Limb (tissue), 2 donors: ENCODE results near the gene AFAP1L1.

Source experiments
- DNase-seq, 2 donors: peaks; one replicate each; pipeline ENCODE4 v3.0.0-alpha.2; 2016; ENCODE audit errors: extremely low spot score in 2 of 2

Gene AFAP1L1

GRCh38 chr5:149271716-149272563 is at the start of gene AFAP1L1:
Gene AFAP1L1 (plus strand): TSS chr5:149271859. CDS start chr5:149271969, 110 bp downstream.
- DNase-seq: peak; percentile 32 to 66

- DNase-seq: no peak
These were observed 48.4 kb upstream of the AFAP1L1 start for GRCh38 chr5:149223081-149223848.

- no peak for DNase-seq
These were observed 47.4 kb upstream of the AFAP1L1 start for GRCh38 chr5:149224282-149224681.

- DNase-seq: no peak
These were observed 44.4 kb upstream of the AFAP1L1 start for GRCh38 chr5:149227168-149227826.

- peak in 1 of 2 donors; percentile 71 for DNase-seq
These were observed 42.9 kb upstream of the AFAP1L1 start for GRCh38 chr5:149228618-149229297.

GRCh38 chr5:149229298-149229937 is 42.2 kb upstream of the AFAP1L1 start:
- DNase-seq: peak in 1 of 2 donors; percentile 42

GRCh38 chr5:149235841-149236240 is 35.8 kb upstream of the AFAP1L1 start:
- no peak for DNase-seq

GRCh38 chr5:149237662-149238061 is 34.0 kb upstream of the AFAP1L1 start:
- no peak for DNase-seq

GRCh38 chr5:149238540-149238939 is 33.1 kb upstream of the AFAP1L1 start:
- no peak for DNase-seq

- no peak for DNase-seq
These were observed 31.7 kb upstream of the AFAP1L1 start for GRCh38 chr5:149239917-149240316.

GRCh38 chr5:149240354-149240998 is 31.2 kb upstream of the AFAP1L1 start:
- no peak for DNase-seq

- DNase-seq: no peak
These were observed 29.3 kb upstream of the AFAP1L1 start for GRCh38 chr5:149242339-149242738.

- DNase-seq: no peak
These were observed 24.8 kb upstream of the AFAP1L1 start for GRCh38 chr5:149246906-149247305.

GRCh38 chr5:149247726-149248125 is 23.9 kb upstream of the AFAP1L1 start:
- no peak for DNase-seq

- DNase-seq: no peak
These were observed 20.1 kb upstream of the AFAP1L1 start for GRCh38 chr5:149251546-149251945.

- DNase-seq: peak in 1 of 2 donors; percentile 40
These were observed 17.2 kb upstream of the AFAP1L1 start for GRCh38 chr5:149254506-149254905.

GRCh38 chr5:149256451-149256850 is 15.2 kb upstream of the AFAP1L1 start:
- no peak for DNase-seq

- DNase-seq: no peak
These were observed 14.5 kb upstream of the AFAP1L1 start for GRCh38 chr5:149257131-149257530.

GRCh38 chr5:149257889-149258705 is 13.6 kb upstream of the AFAP1L1 start:
- DNase-seq: no peak

GRCh38 chr5:149260761-149261160 is 10.9 kb upstream of the AFAP1L1 start:
- DNase-seq: no peak
